Measurements from ENCODE around the gene CEP295NL.
A peak's percentile ranks its signal among the peaks of the same experiment; 100 is the strongest.

CEP295NL gene

GRCh38 chr17:78923660-78924453 lies 20.9 kb upstream of the CEP295NL start:
- H3K9me3 ChIP-seq (ENCODE audit: low read depth, low read length) = no peaks in the 10 kb centered on the region
- H3K36me3 ChIP-seq (ENCODE audit: insufficient read depth, low read length) = no peaks in the 10 kb centered on the region
- H3K9ac ChIP-seq (ENCODE audit: insufficient read length) = peak overlapping the region; percentile 74
- no peak overlapping the region for H3K27ac ChIP-seq
- TF ChIP-seq POLR2AphosphoS5 (IDR thresholded peaks at IDR 0.05; ENCODE audit: borderline replicate concordance, low read depth, low read length) (no peak), FOXP2 (optimal IDR thresholded peaks at IDR 0.05; ENCODE audit: control extremely low read depth, extremely low read length, insufficient read depth) (no peak), EZH2 (IDR thresholded peaks at IDR 0.05) (no peak)
- DNase-seq (ENCODE audit: low read depth, low spot score) = no peak
- peak overlapping the region; percentile 87 for H3K4me3 ChIP-seq

- Histone ChIP-seq H3K4me3 (peak overlapping the region; percentile 87), H3K27ac (no peak overlapping the region), H3K36me3 (ENCODE audit: insufficient read depth, low read length) (no peaks in the 10 kb centered on the region), H3K9ac (ENCODE audit: insufficient read length) (no peak overlapping the region), H3K9me3 (ENCODE audit: low read depth, low read length) (no peaks in the 10 kb centered on the region)
- DNase-seq (ENCODE audit: low read depth, low spot score) = no peak
- TF ChIP-seq FOXP2 (optimal IDR thresholded peaks at IDR 0.05; ENCODE audit: control extremely low read depth, extremely low read length, insufficient read depth) = no peak
- no peak for TF ChIP-seq EZH2 (IDR thresholded peaks at IDR 0.05)
- TF ChIP-seq POLR2AphosphoS5 (IDR thresholded peaks at IDR 0.05; ENCODE audit: borderline replicate concordance, low read depth, low read length) = no peak
These were observed 20.0 kb upstream of the CEP295NL start for GRCh38 chr17:78922816-78923498.

- Histone ChIP-seq H3K9ac (ENCODE audit: insufficient read length) (no peak overlapping the region), H3K36me3 (ENCODE audit: insufficient read depth, low read length) (0 out of 2 replicates have a peak, but pooled peaks cover 3% of the 10 kb centered on the region), H3K4me3 (no peak overlapping the region), H3K27ac (peak overlapping the region; percentile 60; the same call in 1 of the 2 replicates), H3K9me3 (ENCODE audit: low read depth, low read length) (no peaks in the 10 kb centered on the region)
- DNase-seq (ENCODE audit: low read depth, low spot score) = no peak
- no peak for TF ChIP-seq FOXP2 (optimal IDR thresholded peaks at IDR 0.05; ENCODE audit: control extremely low read depth, extremely low read length, insufficient read depth)
- no peak for TF ChIP-seq POLR2AphosphoS5 (IDR thresholded peaks at IDR 0.05; ENCODE audit: borderline replicate concordance, low read depth, low read length)
- TF ChIP-seq EZH2 (IDR thresholded peaks at IDR 0.05) = no peak
These were observed 18.5 kb upstream of the CEP295NL start for GRCh38 chr17:78921437-78921971.

GRCh38 chr17:78920528-78920927 lies 17.5 kb upstream of the CEP295NL start:
- peaks cover 3% of the 10 kb centered on the region; the same call in 1 of the 2 replicates for H3K36me3 ChIP-seq (ENCODE audit: insufficient read depth, low read length)
- H3K9ac ChIP-seq (ENCODE audit: insufficient read length) = no peak overlapping the region
- DNase-seq (ENCODE audit: low read depth, low spot score) = no peak
- no peaks in the 10 kb centered on the region for H3K9me3 ChIP-seq (ENCODE audit: low read depth, low read length)
- H3K4me3 ChIP-seq = no peak overlapping the region
- no peak for TF ChIP-seq FOXP2 (optimal IDR thresholded peaks at IDR 0.05; ENCODE audit: control extremely low read depth, extremely low read length, insufficient read depth)
- TF ChIP-seq POLR2AphosphoS5 (IDR thresholded peaks at IDR 0.05; ENCODE audit: borderline replicate concordance, low read depth, low read length) = no peak
- TF ChIP-seq EZH2 (IDR thresholded peaks at IDR 0.05) = no peak
- no peak overlapping the region for H3K27ac ChIP-seq

GRCh38 chr17:78919861-78920450 lies 17.0 kb upstream of the CEP295NL start:
- TF ChIP-seq FOXP2 (optimal IDR thresholded peaks at IDR 0.05; ENCODE audit: control extremely low read depth, extremely low read length, insufficient read depth) (no peak), POLR2AphosphoS5 (IDR thresholded peaks at IDR 0.05; ENCODE audit: borderline replicate concordance, low read depth, low read length) (no peak), EZH2 (IDR thresholded peaks at IDR 0.05) (no peak)
- no peak for DNase-seq (ENCODE audit: low read depth, low spot score)
- no peaks in the 10 kb centered on the region for H3K9me3 ChIP-seq (ENCODE audit: low read depth, low read length)
- no peak overlapping the region for H3K4me3 ChIP-seq
- peaks cover 3% of the 10 kb centered on the region; the same call in 1 of the 2 replicates for H3K36me3 ChIP-seq (ENCODE audit: insufficient read depth, low read length)
- H3K27ac ChIP-seq = no peak overlapping the region
- no peak overlapping the region for H3K9ac ChIP-seq (ENCODE audit: insufficient read length)

GRCh38 chr17:78918979-78919378 lies 16.0 kb upstream of the CEP295NL start:
- H3K27ac ChIP-seq = 0 out of 2 replicates have a peak overlapping the region, but pooled peaks have one; percentile 19
- no peak overlapping the region for H3K9ac ChIP-seq (ENCODE audit: insufficient read length)
- H3K36me3 ChIP-seq (ENCODE audit: insufficient read depth, low read length) = peaks cover 3% of the 10 kb centered on the region; the same call in 1 of the 2 replicates
- no peak for DNase-seq (ENCODE audit: low read depth, low spot score)
- TF ChIP-seq EZH2 (IDR thresholded peaks at IDR 0.05) = no peak
- TF ChIP-seq FOXP2 (optimal IDR thresholded peaks at IDR 0.05; ENCODE audit: control extremely low read depth, extremely low read length, insufficient read depth) = no peak
- TF ChIP-seq POLR2AphosphoS5 (IDR thresholded peaks at IDR 0.05; ENCODE audit: borderline replicate concordance, low read depth, low read length) = no peak
- H3K9me3 ChIP-seq (ENCODE audit: low read depth, low read length) = no peaks in the 10 kb centered on the region
- H3K4me3 ChIP-seq = no peak overlapping the region

GRCh38 chr17:78917451-78918275 lies 14.7 kb upstream of the CEP295NL start:
- DNase-seq (ENCODE audit: low read depth, low spot score) = no peak

More at GRCh38 chr17:78917451-78918275, 14.7 kb upstream of the CEP295NL start:
- no peak overlapping the region for H3K27ac ChIP-seq
- no peak overlapping the region for H3K9ac ChIP-seq (ENCODE audit: insufficient read length)
- H3K36me3 ChIP-seq (ENCODE audit: insufficient read depth, low read length) = peaks cover 3% of the 10 kb centered on the region; the same call in 1 of the 2 replicates
- no peaks in the 10 kb centered on the region for H3K9me3 ChIP-seq (ENCODE audit: low read depth, low read length)
- TF ChIP-seq POLR2AphosphoS5 (IDR thresholded peaks at IDR 0.05; ENCODE audit: borderline replicate concordance, low read depth, low read length) = no peak
- TF ChIP-seq FOXP2 (optimal IDR thresholded peaks at IDR 0.05; ENCODE audit: control extremely low read depth, extremely low read length, insufficient read depth) = no peak
- TF ChIP-seq EZH2 (IDR thresholded peaks at IDR 0.05) = no peak
- H3K4me3 ChIP-seq = no peak overlapping the region

Data from SK-N-MC (cell line).